CD4-positive, alpha-beta T cell treated with Interleukin-10 for 1 hour (primary cell): ENCODE results near the gene DICER1.
A peak's percentile ranks its signal among the peaks of the same experiment; 100 is the strongest.
"Not testable (repeated sequence)": the region's sequence is repeated elsewhere in the genome, so short reads cannot be mapped to it uniquely, and the experiment has no call there.

Experiments used
- DNase-seq: peaks from one replicate; pipeline ENCODE4 v3.0.0-alpha.2; 2020

DICER1 gene

DNA sequence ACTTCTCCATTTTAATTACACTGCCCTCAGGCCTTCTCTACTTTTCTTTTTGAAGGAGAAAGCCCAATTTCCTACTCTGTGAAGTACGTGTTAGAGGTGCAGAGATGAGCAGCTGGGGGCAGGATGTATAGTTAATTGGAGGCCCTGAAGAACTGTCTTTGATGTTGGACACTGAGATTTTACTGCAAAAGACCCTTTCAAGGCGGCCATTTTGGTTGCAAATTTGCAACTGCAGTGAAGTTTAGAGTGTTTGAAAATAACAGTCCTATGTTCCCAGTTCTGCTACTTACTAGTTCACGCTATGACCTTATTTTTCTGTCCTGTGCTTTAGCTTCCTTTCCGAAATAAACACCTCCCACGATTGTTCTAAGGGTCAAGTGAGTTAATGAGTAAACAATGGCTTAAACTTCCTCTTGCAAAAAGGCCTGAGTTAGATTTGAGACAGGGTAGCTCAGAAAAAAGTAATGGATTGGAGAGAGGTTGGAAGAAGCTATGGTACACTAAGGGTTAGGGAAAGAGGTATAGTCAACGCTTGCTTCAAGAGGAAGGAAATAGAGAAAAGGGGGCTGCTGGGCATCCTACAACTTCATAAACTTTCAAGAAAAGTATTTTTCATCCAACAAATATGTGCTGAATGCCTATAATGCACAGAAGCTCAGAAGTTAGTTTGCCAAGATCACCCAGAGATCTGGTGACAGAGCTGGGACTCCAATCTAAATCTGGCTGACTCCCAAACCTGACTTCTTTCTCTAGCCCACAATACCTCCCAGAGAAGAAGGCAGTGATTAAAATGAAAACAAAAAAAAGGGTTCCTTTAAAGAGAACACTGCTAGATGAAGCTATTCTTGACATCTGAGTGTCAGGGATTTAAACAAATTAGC, 26.4 kb upstream of the DICER1 start:
- DNase-seq = no peak

DNA sequence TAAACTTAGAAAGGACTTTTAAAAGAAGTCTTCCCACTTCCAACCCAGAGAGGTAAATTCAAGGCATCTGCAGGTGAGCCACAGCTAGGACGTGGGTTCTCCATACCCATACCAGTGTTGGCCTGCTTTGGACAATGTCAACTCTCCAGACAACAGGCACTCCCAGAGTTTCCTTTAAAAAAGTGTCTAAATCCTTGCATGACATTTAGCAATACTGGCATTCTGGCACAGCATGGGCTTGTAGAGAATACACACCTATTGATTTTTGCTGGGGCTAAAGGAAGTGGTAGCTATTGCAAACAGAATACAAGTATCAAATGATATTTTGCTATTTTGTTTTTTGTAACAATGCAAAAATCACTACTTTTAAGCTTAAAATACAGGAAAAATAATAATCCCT, 25.8 kb upstream of the DICER1 start:
- DNase-seq = no peak

DNA sequence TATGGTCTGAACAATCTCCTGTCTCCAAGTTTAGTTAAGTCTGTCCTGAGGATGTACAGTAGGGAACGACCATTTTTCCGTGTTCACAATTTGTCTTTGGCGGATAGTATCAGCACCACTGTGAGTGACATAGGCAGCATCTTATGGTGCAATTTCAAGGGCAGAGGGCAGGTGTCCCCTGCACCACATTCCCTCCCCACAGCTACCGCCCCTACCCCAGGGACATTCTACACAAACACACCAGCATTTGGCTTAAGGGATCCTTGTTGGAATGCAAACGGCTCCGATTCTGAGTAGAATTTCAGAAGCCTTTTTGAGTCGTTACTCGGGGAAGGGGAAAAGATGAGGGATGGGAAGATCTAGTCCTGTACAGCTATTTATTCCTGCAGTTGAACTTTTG, 25.1 kb upstream of the DICER1 start:
- no peak for DNase-seq

DNA sequence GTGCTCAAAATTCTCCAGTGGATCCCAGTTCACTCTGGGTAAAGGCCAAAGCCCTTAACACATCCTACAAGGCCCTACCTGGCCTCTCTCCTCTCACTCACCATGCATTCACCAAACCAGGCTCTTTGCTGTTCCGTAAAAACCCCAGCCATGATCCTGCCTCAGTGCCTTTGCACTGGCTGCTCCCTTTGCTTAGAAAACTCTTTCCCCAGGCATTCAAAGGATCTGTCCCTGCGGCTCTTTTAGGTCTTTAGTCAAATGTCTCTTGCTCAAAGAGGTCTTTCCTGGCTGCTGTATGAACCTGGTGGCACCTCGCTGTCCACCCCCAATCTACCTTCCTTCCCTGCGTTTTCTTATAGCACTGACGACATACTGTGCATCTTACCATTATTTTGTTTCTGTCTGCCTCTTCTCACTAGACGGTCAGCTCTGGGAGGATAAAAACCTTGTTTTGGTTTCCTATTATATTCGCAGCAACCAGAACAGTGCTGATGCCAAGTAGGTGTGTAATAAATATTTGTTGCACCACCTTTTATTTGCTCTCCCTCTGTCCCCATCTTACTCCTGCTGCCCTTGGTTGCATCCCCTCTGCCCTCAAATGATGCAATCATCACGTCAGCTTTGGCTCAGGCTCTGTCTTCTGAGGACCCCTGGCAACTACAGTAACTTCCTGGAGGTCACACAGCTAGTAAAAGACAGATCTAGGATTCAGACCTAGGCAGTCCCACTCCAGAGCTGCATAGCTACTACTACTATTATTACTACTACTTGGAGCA, 23.8 kb upstream of the DICER1 start:
- no peak for DNase-seq

DNA sequence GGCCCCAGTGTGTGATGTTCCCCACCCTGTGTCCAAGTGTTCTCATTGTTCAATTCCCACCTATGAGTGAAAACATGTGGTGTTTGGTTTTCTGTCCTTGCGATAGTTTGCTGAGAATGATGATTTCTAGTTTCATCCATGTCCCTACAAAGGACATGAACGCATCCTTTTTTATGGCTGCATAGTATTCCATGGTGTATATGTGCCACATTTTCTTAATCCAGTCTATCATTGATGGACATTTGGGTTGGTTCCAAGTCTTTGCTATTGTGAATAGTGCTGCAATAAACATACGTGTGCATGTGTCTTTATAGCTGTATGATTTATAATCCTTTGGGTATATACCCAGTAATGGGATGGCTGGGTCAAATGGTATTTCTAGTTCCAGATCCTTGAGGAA, 18.3 kb upstream of the DICER1 start:
- not testable (repeated sequence) for DNase-seq

DNA sequence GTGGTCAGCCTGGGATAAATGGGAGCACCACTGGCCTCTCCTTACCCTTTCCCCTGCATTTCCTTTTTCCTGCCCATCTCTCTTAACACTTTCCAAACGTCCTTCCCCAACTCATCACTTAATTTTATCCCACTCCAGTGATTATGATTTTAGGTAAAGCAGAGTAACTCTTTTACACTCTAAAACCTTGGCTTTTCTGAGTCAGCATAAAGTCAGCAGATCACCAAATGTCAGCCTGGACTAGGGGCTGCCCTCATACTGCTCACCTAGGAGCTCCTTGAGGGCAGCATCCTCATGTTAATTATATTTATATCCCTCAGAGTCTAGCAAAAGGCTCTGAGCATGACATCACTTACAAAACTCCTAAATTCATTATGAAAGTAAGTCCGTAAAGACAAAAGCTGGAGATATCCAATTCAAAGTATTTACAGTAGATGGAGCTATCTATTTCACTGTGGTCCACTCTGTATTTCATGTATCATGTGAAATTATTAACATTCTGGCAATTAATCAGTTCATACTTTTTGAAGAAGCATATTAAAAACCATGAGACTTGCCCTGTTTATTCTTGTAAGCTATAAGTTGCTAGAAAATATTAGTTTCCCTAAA, 17.0 kb upstream of the DICER1 start:
- DNase-seq = no peak

DNA sequence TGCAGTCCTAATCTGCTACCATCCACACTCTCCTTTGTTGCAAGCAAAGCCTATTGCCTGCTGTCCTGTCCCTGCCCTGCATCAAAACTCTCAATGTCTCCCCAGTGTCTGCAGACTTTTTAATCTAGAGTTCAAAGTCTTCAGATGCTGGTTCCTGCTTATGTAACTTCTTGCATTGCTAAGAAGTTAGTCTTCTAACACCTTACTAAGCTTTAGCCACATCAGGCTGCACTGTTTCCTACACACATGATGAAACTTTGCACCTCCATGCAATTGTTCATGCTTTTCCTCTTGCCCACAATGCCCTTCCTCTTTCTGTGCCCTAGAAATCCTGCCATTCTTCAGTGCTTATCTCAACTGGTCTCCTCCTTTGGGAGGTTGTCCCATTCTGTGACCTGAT, 16.2 kb upstream of the DICER1 start:
- DNase-seq = no peak

DNA sequence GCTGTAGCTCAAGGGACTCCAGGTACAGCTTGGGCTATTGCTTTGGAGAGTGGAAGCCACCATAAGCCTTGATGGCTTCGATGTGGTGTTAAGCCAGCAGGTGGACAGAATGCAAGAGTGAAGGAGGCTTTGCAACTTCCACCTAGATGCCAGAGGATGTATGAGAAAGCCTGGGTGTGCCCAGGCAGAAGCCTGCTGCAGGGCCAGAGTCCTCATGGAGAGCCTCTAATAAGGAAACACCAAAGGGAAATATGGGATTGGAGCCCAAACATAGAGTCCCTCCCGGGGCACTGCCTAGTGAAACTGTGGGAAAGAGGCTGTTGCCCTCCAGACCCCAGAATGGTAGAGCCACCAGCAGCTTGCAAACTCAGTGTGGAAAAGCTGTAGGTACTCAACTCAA, 9.8 kb upstream of the DICER1 start:
- no peak for DNase-seq

DNA sequence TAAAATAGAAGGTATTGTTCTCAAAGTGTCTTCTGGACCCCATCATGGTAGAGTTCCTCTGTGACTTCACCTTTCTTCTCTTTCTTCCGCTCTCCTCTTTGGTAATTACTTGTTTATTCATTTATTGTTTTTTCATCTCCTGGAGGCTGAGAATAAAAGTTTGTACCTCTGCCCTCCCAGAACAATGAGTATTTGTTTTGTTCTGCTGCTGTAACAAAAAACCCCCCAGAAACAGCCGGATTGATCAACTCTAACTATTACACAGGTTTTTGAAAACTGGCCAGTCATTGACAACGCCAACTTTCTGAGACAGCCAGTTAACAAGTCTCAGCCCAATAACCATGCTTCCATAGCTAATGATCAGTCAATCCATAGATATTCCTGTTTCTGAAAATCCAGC, 8.2 kb upstream of the DICER1 start:
- DNase-seq = no peak

DNA sequence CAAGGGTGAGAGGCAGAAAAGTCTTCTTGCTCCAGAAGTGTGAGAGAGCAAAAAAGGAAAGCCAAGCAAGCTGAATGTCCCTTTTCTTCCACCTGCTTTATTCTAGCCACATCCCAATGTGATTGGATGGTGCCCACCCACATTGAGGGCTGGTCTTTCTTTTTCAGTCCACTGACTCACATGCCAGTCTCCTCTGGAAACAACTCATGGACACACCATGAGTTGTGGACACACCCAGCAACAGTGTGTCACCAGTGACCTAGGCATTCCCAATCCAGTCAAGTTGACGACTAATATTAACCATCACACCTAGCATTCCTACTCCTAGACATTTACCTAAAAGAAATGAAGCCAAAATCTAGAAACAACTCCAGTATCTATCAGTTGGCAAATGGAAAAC, 7.2 kb upstream of the DICER1 start:
- DNase-seq = no peak

DNA sequence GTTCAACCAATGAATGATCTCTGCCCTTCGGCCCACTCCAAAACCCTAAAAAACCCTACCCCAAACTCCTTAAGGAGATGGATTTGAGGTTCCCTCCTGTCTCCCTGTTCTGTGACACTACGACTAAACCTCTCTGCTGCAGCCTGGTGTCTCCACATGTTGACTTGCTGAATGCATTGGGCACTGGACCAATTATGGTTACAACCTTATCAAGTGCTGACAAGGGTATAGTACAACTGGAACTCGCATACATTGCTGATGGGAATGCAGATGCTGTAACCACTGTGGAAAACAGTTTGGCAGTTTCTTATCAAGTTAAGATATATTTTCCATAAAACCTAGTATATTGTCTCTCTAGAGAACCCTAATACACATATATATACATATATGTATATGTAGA, 6.3 kb upstream of the DICER1 start:
- DNase-seq = no peak

DNA sequence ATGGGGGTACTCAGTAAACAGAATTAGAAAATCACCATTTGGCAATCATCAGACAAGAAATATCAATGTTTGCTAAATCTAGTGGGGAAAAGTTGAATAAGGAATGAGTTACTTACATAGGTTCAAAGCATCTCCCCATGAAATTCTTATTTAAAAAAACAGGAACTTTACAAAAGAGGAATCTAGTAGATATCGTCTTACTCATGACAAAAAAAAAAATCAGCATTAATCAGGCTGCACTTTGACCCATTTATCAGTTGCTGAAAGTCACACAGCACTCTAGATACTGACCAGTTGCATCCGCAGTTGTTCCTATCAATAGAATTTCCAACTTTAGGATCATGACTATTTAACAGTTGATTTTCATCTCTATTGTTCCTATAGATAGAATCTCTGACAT, 5.8 kb upstream of the DICER1 start:
- no peak for DNase-seq

DNA sequence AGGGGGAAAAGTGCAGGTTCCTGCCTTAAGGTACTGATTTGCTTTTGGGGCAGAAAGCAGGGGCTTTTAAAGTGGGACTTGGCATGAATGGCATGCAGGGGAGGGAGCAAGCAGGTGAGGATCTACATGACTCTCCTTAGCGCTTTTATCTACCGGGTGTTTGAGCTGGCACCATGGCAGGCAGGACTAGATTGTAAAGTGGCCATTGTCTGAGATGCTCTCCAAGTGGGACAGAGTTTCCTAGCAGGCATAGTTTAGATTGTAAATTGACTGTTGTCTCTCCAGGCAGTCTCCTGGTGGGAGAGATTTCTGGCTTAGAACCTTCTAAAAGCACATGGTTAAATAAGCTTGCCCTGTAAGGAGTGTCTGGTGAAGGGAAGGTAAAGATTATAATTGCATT, 5.3 kb upstream of the DICER1 start:
- DNase-seq = no peak

DNA sequence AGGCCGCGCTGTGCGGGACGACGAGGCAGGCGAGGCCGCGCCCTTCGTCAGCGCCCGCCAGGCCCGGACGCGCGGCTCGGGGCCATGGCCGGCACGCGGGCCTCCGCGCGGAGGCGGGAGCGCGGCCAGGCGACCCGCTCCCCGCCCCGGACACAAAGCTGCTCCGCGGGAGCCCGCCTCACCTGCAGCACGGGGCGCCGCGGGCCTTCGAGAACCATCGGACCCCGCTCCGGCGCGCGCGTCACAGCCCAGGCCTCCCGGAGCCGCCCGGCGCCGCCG, 342 bp downstream of the DICER1 start:
- no peak for DNase-seq

DNA sequence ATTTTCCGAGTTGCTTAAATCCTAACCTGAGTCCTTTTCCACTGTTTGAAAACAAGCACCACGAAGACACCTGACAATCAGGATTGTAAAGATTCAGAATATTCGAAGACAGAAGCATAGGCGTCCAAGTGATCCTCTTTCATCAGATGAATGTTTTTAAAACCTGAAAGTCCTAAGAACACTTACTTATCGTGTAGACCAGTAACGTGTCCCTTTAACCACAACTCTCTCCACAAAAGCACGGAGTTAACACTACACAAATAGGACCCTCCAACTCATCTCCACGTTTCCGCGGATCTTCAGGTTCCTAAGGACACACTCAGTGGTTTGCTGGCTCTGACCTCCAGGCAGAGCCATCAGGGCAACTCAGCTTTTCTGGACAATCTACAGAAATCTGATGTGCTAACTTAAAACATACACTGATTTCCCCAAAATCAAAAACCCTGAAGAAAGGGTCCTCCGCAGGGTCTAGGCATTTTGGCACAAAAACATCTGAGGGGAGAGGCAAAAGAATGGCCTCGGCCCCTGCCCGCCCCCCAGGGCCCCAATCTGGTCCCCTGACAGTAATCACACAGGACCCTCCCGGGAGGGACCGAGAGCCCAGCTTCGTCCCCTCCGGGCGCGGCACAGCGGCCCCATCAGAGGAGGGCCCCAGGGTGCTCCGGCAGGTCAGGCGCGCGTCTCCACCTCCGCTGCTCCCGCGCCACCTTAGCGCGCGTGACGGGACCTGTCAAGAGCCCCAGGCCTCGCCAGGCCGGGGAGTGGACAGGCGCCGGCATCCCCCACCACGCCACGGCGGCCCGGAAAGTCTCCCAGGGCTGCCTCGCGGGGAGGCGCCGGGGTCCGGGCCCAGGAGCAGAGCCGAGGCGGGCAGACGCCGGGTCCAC, 925 bp downstream of the DICER1 start:
- peak; percentile 42 for DNase-seq

DNA sequence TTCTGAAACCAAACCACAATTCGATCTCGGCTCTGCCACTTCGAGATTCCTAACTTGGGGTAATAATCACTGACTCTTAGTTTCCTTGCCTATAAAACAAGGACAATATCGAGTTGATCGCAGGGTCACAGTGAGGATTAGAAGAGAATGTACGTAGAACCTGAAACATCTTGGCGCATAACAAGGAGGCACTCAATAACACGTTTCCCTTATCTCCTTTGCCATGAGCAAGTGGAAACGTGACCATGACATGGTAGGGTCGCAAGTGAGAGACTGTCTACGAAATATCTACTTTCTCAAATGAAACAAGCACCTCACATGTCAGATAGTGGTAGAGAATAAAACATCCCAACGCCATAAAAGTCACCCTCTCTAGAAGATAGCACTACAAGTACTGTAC, 2.3 kb downstream of the DICER1 start:
- DNase-seq = no peak

DNA sequence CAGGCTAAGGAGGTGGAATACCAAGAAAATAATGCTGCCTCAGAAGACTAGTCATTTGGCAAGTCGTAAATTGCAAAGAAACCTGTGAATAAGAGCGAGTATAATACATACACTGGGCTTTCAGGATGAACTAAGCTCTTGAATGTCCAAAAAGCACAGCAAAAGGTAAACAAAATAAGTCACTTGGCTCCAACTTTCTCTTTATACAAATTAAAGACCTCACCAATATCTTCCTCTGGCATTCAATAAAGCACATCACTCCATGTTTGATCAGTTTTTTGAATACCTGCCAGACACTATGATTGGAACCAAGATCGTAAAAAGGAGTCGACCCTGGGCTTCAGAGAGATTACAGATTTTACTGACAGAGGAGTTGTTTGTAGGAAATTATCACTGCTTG, 3.5 kb downstream of the DICER1 start:
- DNase-seq = no peak

DNA sequence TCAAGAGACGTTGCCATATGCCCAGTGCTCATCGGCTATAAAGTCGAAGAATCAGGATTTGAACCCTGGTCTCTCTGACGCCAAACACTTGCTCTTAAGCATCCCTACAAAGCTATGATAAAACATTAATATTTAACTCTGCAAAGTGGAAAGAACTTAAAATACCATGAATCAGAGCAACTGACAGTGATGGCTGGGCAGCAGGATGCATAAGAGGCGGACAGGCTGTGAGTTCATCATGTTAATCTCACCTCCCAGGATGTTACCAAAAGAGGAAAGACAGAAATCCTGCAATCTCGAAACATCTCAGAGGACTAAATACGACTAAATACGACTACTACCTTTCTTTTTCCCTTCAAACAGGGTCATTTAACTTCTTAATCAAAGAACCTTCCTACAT, 5.8 kb downstream of the DICER1 start:
- no peak for DNase-seq

DNA sequence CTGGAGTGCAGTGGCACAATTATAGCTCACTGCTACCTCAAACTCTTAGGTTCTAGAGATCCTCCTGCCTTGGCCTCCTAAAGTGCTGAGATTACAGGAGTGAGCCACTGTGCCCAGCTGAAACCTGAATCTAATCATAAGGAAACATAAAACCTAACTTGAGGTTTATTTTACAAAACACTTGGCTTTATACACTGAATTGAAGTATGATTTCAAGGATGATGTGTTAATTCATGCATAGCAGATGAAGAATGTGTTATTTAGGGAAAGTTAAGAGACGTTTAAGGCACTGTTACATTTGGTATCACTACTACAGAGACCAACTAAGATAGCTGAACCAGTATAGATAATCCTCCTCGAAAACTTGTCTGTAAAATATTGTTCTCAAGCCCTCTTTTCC, 6.4 kb downstream of the DICER1 start:
- DNase-seq = no peak

DNA sequence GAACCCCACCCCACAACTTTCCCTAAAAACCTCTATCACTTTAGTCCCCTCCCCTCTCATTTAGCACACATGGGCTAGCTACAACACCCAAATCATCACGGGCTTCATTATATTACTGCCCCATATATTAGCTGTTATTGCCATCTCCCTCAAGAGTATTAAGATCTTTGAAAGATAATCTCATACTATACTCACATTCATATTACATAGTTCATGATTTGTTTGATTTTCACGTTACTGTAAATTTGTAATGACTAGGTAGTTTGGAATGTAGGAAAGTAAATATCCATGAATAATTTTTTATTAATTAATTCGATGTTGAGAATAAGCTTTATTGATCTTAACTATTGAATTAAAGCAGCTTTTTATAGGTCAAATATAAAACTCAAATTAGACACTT, 7.9 kb downstream of the DICER1 start:
- no peak for DNase-seq

DNA sequence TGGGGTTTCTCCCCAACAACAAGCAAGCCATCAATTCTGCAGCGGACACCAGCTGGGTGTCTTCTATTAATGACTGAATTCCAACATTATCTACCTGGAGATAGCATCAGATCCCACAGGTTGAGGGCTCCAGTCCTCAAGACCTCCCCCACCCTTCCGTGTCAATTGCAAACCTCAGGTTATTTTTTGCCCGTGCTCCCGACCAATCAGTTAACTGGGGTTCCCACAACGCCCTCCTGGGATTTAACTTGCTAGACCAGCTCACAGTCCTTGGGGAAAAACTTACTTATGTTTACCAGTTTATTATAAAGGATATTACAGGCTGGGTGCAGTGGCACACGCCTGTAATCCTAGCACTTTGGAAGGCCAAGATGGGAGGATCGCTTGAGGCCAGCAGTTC, 9.7 kb downstream of the DICER1 start:
- DNase-seq = no peak

DNA sequence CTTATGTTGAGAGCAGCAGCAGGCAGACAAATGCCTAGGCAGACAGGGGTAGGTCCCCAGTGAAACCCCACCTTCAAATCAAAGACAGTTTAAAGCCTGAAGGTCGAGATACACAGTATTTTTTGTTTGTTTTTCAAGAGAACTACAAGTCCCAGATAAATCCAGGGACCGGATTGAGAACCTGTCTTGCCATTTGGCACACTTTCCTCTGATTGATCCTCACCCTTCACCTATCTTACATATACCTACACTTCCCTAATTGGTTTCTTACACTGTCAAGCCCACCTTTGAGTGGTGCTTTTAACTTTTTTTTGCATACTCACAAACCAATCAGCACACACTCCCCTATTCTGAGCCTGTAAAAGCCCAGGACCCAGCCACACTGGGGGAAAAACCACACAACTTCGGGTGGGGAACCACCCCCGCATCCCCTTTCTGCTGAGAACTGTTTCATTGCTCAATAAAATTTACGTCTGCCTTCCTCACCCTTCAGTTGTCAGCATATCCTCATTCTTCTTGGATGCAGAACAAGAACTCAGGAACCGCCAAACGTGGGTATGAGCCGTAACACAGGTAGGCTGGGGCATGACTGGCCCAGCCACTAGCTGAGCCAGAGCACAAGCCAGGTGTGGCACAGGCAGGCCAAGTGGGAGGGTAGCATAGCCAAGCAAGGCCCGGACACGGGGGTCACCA, 11.1 kb downstream of the DICER1 start:
- DNase-seq = no peak

DNA sequence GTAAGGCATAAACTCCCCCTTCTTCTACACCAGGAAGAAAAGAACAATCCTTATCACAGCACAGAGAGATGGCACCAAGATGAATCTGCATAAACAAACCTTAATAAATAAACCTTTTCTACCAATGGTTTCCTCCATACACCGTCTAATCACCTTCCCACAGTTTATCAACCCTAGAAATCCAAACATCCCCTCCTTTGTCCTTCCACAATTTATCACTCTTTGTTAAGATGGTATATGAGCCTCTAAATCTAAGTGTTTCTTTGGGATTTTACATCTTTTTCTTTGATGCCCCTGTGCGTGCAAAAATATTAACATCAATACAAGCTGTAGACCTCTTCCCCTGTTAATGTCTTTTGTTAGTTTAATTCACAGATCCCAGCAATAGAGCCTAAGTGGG, 12.5 kb downstream of the DICER1 start:
- no peak for DNase-seq
